ENCODE data around the gene DCUN1D3. TPM values are rescaled to one million over a fixed set of nuclear protein-coding genes. Genes with fewer than 3 reads are reported as not detected.

Gene DCUN1D3
- total RNA-seq, 1 experiment from 2014 or later = 16.4 TPM

DNA sequence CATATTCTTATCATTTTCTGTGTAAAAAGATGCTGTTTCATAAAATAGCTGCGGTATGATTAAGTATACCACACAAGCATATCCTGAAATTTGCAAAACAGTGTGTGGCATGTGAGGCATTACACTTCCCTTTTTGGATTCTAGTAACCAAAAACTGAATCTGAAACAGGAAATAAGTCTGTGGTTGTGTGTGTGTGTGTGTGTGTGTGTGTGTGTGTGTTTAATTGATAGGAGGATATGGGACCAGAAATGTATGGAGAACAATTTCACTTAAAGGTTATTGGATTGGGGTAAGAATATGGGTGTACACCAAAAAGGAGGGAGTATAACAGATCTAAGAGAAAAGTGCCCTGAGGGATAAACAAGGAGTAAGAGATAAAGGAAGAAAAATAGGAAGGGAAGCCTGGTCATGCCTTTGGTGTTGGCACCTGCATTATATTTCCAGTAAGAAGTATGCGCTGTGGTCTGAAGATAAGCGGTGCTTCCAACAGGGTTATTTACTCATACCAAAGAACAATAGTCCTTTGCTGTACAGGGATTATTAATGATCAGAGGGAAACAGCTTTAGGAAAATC lies 4.4 kb upstream of the DCUN1D3 start (continued):
- TF ChIP-seq EGR1 (IDR thresholded peaks at IDR 0.05; ENCODE audit: low read depth) = no peak
- TF ChIP-seq POLR2AphosphoS5 (IDR thresholded peaks at IDR 0.05; ENCODE audit: low read depth, low read length) = peak; percentile 68
- TF ChIP-seq CEBPB (IDR thresholded peaks at IDR 0.05; ENCODE audit: low read depth) = peak; percentile 70; the same call in 1 of the 2 replicates

- RAD21 ChIA-PET (ENCODE audit: low non-redundant PET in 1 of 2, low total read pairs in 2 of 2, uncharacterized antibody in 2 of 2, unreplicated experiment in 2 of 2) = no interaction called here
- ATAC-seq = no peak
- Histone ChIP-seq H3K9me2 (ENCODE audit: insufficient read depth) (no peaks in the 10 kb centered on the region), H3K4me3 (replicated peaks in 1 of 2; ENCODE audit: low read depth in 1 of 2, low read length in 2 of 2) (no peak overlapping the region), H3K9me3 (ENCODE audit: control insufficient read depth in 1 of 2, insufficient read depth in 1 of 2, low read depth in 1 of 2, low read length in 2 of 2) (no peaks in the 10 kb centered on the region), H3K4me1 (ENCODE audit: control insufficient read depth in 1 of 2, insufficient read depth in 2 of 2, low read length in 2 of 2) (peaks cover 58 to 80% of the 10 kb centered on the region in 2 experiments), H3K9ac (ENCODE audit: low read length) (peak overlapping the region; percentile 34), H3K27ac (ENCODE audit: low read depth, low read length) (peak overlapping the region; percentile 85), H3K79me2 (ENCODE audit: insufficient read depth, low read length) (peaks cover 29% of the 10 kb centered on the region), H3K27me3 (ENCODE audit: insufficient read depth, low read length) (no peaks in the 10 kb centered on the region), H2AFZ (ENCODE audit: low read depth, low read length, poor library complexity, severe bottlenecking) (no peak overlapping the region), H3K4me2 (ENCODE audit: low read length) (peak overlapping the region; percentile 63), H4K20me1 (ENCODE audit: insufficient read depth) (no peaks in the 10 kb centered on the region), H3K36me3 (ENCODE audit: control insufficient read depth in 1 of 2, insufficient read depth in 2 of 2, low read length in 2 of 2) (no peaks in the 10 kb centered on the region)
- POLR2A ChIA-PET = interaction anchor here (1.5 kb wide), 1 partner anchor 10 kb away, joined by 5 read pairs; no protein-coding TSS in a partner anchor
- no TSS peak for BruUV-seq (replicated peaks)
- no peak for TF ChIP-seq SRF (IDR thresholded peaks at IDR 0.05; ENCODE audit: low read depth)
- TF ChIP-seq ELF1 (IDR thresholded peaks at IDR 0.05; ENCODE audit: borderline replicate concordance, low read depth) = no peak
- CTCF ChIA-PET = no interaction called here
- no peak for DNase-seq (ENCODE audit: low read depth, low spot score)
- intact Hi-C loops (cut with micrococcal nuclease) = loop anchor here (5.0 to 10.0 kb wide), 3 partner anchors 37 to 401 kb away; no protein-coding TSS in a partner anchor
These were observed 3.8 kb upstream of the DCUN1D3 start for GRCh38 chr16:20903899-20904506.
